GM12873 (cell line): Measurements from ENCODE around the gene IGSF3.

ENCODE experiments used
- TF ChIP-seq, protein P1 (sequence below): IDR thresholded peaks from 2 replicates; pipeline ENCODE4 v1.5.1; 2012; ENCODE audit warnings: low read depth, mild to moderate bottlenecking, moderate library complexity, low read length, control low read depth; ENCODE audit not compliant: insufficient read depth; ENCODE audit errors: missing control alignments

IGSF3 gene

DNA sequence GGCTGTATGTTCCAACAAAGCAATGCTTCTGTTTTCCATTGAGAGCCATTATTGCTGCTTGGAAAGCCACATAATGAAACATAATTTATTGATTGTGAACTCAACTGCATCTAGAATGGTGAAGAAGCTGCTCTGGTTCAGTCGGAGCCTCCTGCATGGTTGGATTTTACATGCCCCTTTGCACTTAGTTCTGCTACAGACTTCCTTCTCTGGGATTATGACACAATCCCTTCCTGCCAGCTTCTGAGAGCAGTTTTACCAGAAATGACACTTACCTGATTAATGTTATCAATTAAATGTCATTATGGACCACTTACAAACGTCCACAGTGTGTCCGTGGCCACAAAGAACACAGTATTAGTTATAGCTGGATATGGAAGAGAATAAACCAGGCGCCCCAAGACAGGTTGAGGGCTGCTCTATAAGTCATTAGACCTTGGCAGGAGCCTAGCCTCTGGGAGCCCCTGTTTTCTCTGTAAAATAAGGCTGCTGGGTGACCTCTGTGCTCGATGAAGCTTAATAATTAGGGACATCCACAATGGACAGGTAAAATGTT, 89.7 kb downstream of the IGSF3 start:
- TF ChIP-seq, protein P1, sequence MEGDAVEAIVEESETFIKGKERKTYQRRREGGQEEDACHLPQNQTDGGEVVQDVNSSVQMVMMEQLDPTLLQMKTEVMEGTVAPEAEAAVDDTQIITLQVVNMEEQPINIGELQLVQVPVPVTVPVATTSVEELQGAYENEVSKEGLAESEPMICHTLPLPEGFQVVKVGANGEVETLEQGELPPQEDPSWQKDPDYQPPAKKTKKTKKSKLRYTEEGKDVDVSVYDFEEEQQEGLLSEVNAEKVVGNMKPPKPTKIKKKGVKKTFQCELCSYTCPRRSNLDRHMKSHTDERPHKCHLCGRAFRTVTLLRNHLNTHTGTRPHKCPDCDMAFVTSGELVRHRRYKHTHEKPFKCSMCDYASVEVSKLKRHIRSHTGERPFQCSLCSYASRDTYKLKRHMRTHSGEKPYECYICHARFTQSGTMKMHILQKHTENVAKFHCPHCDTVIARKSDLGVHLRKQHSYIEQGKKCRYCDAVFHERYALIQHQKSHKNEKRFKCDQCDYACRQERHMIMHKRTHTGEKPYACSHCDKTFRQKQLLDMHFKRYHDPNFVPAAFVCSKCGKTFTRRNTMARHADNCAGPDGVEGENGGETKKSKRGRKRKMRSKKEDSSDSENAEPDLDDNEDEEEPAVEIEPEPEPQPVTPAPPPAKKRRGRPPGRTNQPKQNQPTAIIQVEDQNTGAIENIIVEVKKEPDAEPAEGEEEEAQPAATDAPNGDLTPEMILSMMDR = no peak

DNA sequence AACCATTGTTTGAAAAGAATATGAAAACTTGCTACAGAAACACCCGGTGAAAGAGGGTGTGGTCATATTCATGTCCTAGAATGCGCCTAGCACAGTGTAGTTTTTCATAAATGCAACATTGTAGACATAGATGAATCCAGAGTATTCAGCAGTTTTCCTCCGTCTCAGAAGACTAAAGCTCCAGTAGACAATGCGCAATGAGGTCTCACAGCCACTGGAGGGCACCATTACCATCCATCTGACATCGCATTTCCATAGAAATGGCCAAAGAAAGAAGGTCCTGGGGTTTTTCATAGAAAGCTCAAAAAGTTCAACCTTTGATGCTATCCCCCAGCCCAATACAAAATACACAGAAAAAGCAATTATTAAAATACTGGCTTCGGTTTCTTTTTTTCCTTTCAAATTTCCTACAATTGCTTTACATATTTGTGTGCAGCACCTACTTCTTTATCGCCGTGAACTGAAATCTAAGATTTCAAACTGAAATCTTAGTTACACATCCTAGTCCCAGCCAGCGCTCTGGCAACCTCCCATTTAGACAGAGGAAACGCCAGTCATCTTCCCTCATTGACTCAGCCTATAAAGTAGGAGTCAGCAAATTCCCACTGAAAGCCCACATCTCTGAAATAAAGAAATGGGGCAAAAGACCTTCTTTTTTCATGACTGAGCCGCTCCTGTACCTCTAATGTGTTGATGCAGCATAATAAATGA, 92.8 kb downstream of the IGSF3 start:
- TF ChIP-seq, protein P1 = peak; percentile 89

DNA sequence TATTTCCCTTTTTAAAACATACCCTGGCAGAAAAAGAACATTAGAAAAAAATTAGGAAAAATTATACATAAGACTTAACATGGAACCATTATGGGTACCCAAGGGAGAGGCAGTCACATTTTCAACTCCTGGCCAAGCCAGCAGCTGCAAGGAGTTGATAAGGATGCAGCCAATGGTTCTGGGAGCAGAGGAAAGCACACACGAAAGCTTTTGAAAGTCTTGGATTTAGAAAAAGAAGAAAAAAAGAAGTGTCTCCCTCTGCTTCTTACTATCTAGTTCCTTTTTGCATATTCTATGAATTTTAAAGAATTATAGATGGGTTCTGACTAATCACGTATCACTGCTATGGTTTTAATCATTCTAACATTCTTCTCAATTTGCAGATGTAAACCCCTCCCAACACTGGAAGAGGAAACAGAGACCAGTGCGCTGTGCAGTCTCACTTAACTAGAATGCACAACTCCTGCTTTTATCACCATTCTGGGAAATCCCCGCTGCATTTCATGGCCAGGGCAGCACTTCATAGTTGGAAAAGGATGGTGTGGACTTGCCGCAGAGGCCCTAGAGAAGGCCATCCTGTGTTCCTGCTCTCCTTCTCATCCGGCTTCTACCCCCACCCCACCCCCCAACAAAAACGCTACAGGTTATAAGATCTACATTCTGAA, 94.0 kb downstream of the IGSF3 start:
- TF ChIP-seq, protein P1 = no peak

DNA sequence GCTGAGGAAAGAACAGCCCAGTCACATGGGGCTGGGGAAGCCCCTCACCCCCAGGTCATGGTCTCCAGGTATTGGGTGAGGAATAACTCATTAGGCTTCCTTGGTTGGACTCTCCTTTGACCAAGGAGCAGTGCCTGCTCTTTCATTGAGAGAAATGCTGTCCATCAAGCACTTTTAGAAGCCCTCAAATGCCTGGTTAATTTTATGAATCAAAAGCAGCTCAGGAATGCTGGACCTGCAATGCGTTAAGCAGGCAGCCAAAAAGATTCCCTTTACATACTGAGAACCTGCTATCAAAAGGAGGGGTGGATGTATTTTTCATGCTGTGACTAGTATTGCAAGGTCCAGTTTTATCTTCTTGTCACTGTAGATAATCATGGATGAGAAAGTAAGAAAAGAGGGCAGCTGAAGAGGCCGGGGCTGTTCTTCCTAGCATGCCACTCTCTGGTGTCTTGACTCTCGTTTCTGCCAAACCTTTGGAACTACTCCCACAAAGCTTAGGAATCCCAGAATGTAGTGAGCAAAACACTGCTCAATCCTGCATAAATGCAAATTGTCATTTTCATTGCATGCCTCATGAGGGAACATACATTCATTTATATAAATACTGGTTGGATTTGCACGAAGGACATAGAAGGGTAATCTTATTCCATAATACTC, 94.6 kb downstream of the IGSF3 start:
- TF ChIP-seq, protein P1 = no peak

DNA sequence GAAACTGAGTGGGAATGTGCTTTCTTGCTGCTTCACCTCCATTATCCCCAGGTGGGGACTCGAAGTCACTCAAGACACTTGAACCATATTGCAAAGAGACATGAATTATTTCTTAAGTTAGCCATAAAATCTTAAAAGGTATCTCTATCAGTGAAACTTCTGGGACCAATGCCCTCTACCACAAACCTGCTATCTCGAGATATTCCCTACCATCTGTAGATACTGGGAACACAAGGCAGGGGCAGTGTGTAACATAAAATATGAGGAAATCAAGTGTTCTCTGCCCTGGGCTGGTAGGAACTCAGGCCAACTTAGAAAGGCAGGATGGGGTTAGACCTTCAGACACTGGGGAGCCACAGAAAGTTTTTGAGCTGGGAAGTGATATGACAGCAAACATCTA, 95.4 kb downstream of the IGSF3 start:
- TF ChIP-seq, protein P1 = no peak

DNA sequence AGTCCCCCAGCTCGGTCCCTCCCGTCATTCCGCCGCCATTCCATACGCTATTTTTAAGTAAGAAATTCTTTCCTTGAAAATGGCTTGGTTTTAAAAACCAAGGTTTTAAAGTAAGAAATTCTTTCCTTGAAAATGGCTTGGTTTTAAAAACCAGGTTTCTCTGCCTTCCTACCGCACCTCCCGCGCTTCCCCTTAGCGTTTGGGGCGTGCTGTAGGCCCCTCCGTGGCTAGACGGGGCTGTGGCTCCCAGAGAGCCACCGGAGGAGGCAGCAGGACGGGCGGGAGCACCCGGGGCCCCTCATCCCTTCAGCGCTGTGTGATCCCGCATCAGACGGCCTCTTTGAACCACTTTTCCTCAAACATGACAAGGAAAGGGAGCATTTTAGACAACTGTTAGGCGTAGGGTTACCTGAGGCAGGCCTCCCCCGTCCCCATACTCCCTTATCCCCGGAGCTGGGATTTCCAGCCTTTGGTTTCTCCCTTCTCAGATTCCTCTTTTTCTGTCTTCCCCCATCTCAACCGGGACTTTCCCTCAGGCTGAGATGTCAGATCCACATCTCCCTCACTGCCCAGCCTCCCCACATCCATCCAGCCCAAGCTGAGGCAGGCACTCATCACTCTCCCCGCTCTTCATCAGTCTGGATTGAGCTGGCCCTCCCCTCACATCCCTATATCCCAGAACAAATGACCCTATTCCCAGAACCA, 96.2 kb downstream of the IGSF3 start:
- TF ChIP-seq, protein P1 = no peak
